Measurements from ENCODE around the gene ROR2.

Gene ROR2

GRCh38 chr9:91939978-91940377 lies 10.1 kb downstream of the ROR2 start:
- no peak for DNase-seq (ENCODE audit: low spot score)
- TF ChIP-seq, protein P1, sequence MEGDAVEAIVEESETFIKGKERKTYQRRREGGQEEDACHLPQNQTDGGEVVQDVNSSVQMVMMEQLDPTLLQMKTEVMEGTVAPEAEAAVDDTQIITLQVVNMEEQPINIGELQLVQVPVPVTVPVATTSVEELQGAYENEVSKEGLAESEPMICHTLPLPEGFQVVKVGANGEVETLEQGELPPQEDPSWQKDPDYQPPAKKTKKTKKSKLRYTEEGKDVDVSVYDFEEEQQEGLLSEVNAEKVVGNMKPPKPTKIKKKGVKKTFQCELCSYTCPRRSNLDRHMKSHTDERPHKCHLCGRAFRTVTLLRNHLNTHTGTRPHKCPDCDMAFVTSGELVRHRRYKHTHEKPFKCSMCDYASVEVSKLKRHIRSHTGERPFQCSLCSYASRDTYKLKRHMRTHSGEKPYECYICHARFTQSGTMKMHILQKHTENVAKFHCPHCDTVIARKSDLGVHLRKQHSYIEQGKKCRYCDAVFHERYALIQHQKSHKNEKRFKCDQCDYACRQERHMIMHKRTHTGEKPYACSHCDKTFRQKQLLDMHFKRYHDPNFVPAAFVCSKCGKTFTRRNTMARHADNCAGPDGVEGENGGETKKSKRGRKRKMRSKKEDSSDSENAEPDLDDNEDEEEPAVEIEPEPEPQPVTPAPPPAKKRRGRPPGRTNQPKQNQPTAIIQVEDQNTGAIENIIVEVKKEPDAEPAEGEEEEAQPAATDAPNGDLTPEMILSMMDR (IDR thresholded peaks at IDR 0.05; ENCODE audit: extremely low read depth, missing control alignments), result no peak

GRCh38 chr9:91937727-91938126 lies 12.3 kb downstream of the ROR2 start:
- DNase-seq (ENCODE audit: low spot score), result no peak
- TF ChIP-seq, protein P1 (IDR thresholded peaks at IDR 0.05; ENCODE audit: extremely low read depth, missing control alignments), result no peak

GRCh38 chr9:91937056-91937455 lies 13.0 kb downstream of the ROR2 start:
- no peak for DNase-seq (ENCODE audit: low spot score)
- TF ChIP-seq, protein P1 (IDR thresholded peaks at IDR 0.05; ENCODE audit: extremely low read depth, missing control alignments), result no peak

DNA sequence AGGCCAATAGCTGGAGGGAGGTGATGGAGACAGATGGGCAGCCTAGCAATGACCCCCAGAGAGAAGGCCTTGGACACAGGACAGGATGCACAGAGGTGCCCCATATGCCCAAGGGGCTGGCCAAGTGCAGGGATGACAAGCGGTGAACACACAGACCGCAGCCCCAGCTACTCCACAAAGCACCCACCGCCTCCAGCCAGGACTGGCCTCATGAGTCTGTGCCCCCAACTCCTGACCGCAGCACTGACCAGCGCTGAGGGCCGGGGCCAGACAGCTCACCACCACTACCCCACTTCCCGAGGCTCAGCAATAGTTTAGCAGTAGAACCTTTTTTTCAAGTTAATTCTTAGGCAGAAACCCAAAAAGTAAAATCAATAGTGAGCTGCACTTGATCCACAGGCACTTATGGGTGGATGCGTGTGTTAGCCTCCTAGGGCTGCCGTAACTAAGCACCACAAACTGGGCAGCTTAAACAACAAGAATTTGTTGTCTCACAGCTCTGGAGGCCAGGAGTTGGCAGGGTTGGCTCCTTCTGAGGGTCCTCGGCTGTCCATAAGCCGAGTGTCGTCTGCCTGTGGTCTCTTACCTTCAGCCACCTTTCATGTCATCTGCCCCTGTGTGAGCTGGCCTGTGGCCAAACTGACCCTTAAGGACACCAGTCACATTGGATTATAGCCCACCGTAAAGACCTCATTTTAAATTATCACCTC lies 14.1 kb downstream of the ROR2 start:
- no peak for DNase-seq (ENCODE audit: low spot score)
- TF ChIP-seq, protein P1 (IDR thresholded peaks at IDR 0.05; ENCODE audit: extremely low read depth, missing control alignments), result no peak

- TF ChIP-seq, protein P1 (IDR thresholded peaks at IDR 0.05; ENCODE audit: extremely low read depth, missing control alignments), result no peak
- no peak for DNase-seq (ENCODE audit: low spot score)
Observed at GRCh38 chr9:91935066-91935749, 14.8 kb downstream of the ROR2 start.

GRCh38 chr9:91934654-91935053 lies 15.4 kb downstream of the ROR2 start:
- no peak for DNase-seq (ENCODE audit: low spot score)
- TF ChIP-seq, protein P1 (IDR thresholded peaks at IDR 0.05; ENCODE audit: extremely low read depth, missing control alignments), result no peak

- no peak for DNase-seq (ENCODE audit: low spot score)
- TF ChIP-seq, protein P1 (IDR thresholded peaks at IDR 0.05; ENCODE audit: extremely low read depth, missing control alignments), result no peak
Observed at GRCh38 chr9:91933556-91934352, 16.3 kb downstream of the ROR2 start.
